GM19025 (cell line): ENCODE measurements around the gene SLC25A40.
A peak's percentile ranks its signal among the peaks of the same experiment; 100 is the strongest.
"Not testable (repeated sequence)": the region's sequence is repeated elsewhere in the genome, so short reads cannot be mapped to it uniquely, and the experiment has no call there.

Experiments used
- ATAC-seq: cut with Tn5 transposase; IDR thresholded peaks from one replicate; pipeline ENCODE4 v1.9.1; 2021; ENCODE audit warnings: mild to moderate bottlenecking, low read depth, moderate library complexity; ENCODE audit not compliant: unreplicated experiment

Gene SLC25A40

GRCh38 chr7:87873328-87873727 is 2.8 kb downstream of the SLC25A40 start:
- not testable (repeated sequence) for ATAC-seq

- no peak for ATAC-seq
Observed at GRCh38 chr7:87872346-87872745, 3.8 kb downstream of the SLC25A40 start.

GRCh38 chr7:87870471-87870870 is 5.7 kb downstream of the SLC25A40 start:
- ATAC-seq: no peak

GRCh38 chr7:87866533-87866932 is 9.6 kb downstream of the SLC25A40 start:
- not testable (repeated sequence) for ATAC-seq

- no peak for ATAC-seq
Observed at GRCh38 chr7:87866089-87866488, 10.1 kb downstream of the SLC25A40 start.

GRCh38 chr7:87858417-87859100 is 17.6 kb downstream of the SLC25A40 start:
- ATAC-seq: no peak

GRCh38 chr7:87853237-87853864 is 22.8 kb downstream of the SLC25A40 start:
- no peak for ATAC-seq

- ATAC-seq: no peak
Observed at GRCh38 chr7:87852306-87852705, 23.9 kb downstream of the SLC25A40 start.

GRCh38 chr7:87850836-87851593 is 25.1 kb downstream of the SLC25A40 start:
- no peak for ATAC-seq

- ATAC-seq: no peak
Observed at GRCh38 chr7:87837597-87837996, 38.6 kb downstream of the SLC25A40 start.

- ATAC-seq: no peak
Observed at GRCh38 chr7:87833130-87833529, 43.0 kb downstream of the SLC25A40 start.

- ATAC-seq: no peak
Observed at GRCh38 chr7:87831097-87831496, 45.1 kb downstream of the SLC25A40 start.

GRCh38 chr7:87828383-87828782 is 47.8 kb downstream of the SLC25A40 start:
- not testable (repeated sequence) for ATAC-seq

- not testable (repeated sequence) for ATAC-seq
Observed at GRCh38 chr7:87825369-87825768, 50.8 kb downstream of the SLC25A40 start.

GRCh38 chr7:87822056-87822455 is 54.1 kb downstream of the SLC25A40 start:
- ATAC-seq: not testable (repeated sequence)

- ATAC-seq: no peak
Observed at GRCh38 chr7:87818336-87818735, 57.8 kb downstream of the SLC25A40 start.

GRCh38 chr7:87816389-87816788 is 59.8 kb downstream of the SLC25A40 start:
- ATAC-seq: no peak

- no peak for ATAC-seq
Observed at GRCh38 chr7:87810726-87811125, 65.4 kb downstream of the SLC25A40 start.

- no peak for ATAC-seq
Observed at GRCh38 chr7:87810130-87810529, 66.0 kb downstream of the SLC25A40 start.

- no peak for ATAC-seq
Observed at GRCh38 chr7:87806150-87806549, 70.0 kb downstream of the SLC25A40 start.

- ATAC-seq: peak; percentile 67
Observed at GRCh38 chr7:87797798-87798403, 78.3 kb downstream of the SLC25A40 start.
